Measurements from ENCODE around the gene CAND2. TPM values are rescaled to one million over a fixed set of nuclear protein-coding genes. Genes with fewer than 3 reads are reported as not detected.

CAND2 gene
- total and polyA plus RNA-seq, 2 of the 8 experiments (the other 6 are each of a cell fraction or from before 2014, with no cell fraction given), result 8.7 TPM

GRCh38 chr3:12841149-12841969, 44.9 kb downstream of the CAND2 start, which contains the start of gene RPL32 (continued):
- TF ChIP-seq, protein P1, sequence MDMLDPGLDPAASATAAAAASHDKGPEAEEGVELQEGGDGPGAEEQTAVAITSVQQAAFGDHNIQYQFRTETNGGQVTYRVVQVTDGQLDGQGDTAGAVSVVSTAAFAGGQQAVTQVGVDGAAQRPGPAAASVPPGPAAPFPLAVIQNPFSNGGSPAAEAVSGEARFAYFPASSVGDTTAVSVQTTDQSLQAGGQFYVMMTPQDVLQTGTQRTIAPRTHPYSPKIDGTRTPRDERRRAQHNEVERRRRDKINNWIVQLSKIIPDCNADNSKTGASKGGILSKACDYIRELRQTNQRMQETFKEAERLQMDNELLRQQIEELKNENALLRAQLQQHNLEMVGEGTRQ (IDR thresholded peaks at IDR 0.05; ENCODE audit: low read length), result no peak
- no peak for TF ChIP-seq HDAC6 (IDR thresholded peaks at IDR 0.05; ENCODE audit: low read depth, low read length)
- TF ChIP-seq EZH2 (IDR thresholded peaks at IDR 0.05; ENCODE audit: low read depth, low read length, severe bottlenecking), result no peak
- TF ChIP-seq CHD1 (IDR thresholded peaks at IDR 0.05; ENCODE audit: low read depth, low read length), result no peak
- peak; percentile 87 for TF ChIP-seq GABPA (IDR thresholded peaks at IDR 0.05; ENCODE audit: borderline replicate concordance, insufficient read depth, low read length)
- TF ChIP-seq KDM5A (IDR thresholded peaks at IDR 0.05; ENCODE audit: low read length), result no peak
- peak in 1 of 2 experiments; percentile 26; a peak in 1 of 4 replicates for TF ChIP-seq RAD21 (IDR thresholded peaks at IDR 0.05 in 1 of 2, conservative IDR thresholded peaks at IDR 0.05 in 1 of 2; ENCODE audit: low read depth in 2 of 2, low read length in 2 of 2)
- no peak for TF ChIP-seq EP300 (IDR thresholded peaks at IDR 0.05; ENCODE audit: borderline replicate concordance in 1 of 2, low read depth in 2 of 2, low read length in 2 of 2)
- TF ChIP-seq NANOG (IDR thresholded peaks at IDR 0.05; ENCODE audit: insufficient read depth, low read depth, low read length, poor library complexity, severe bottlenecking), result no peak
- no peak for TF ChIP-seq JUN (IDR thresholded peaks at IDR 0.05; ENCODE audit: low read depth, low read length)
- TF ChIP-seq BCL11A (IDR thresholded peaks at IDR 0.05; ENCODE audit: low read depth in 2 of 2, low read length in 2 of 2), result no peak
- TF ChIP-seq PHF8 (conservative IDR thresholded peaks at IDR 0.05; ENCODE audit: low read depth, low read length), result peak; percentile 98
- TF ChIP-seq POLR2AphosphoS5 (IDR thresholded peaks at IDR 0.05; ENCODE audit: low read depth, low read length), result peak; percentile 99
- TF ChIP-seq SIRT6 (IDR thresholded peaks at IDR 0.05; ENCODE audit: low read length), result no peak
- peak; percentile 77 for TF ChIP-seq TEAD4 (IDR thresholded peaks at IDR 0.05; ENCODE audit: low read depth, low read length)
- no peak for TF ChIP-seq NRF1 (IDR thresholded peaks at IDR 0.05; ENCODE audit: low read depth, low read length)
- peak; percentile 46; the same call in 1 of the 2 replicates for TF ChIP-seq SP1 (IDR thresholded peaks at IDR 0.05; ENCODE audit: low read depth, low read length)
- peak; percentile 95 to 97 for TF ChIP-seq POLR2A (IDR thresholded peaks at IDR 0.05; ENCODE audit: control extremely low read depth in 1 of 2, low read depth in 2 of 2, low read length in 2 of 2)
- TF ChIP-seq TBP (IDR thresholded peaks at IDR 0.05; ENCODE audit: low read depth, low read length), result peak; percentile 96
- TF ChIP-seq, protein P2, sequence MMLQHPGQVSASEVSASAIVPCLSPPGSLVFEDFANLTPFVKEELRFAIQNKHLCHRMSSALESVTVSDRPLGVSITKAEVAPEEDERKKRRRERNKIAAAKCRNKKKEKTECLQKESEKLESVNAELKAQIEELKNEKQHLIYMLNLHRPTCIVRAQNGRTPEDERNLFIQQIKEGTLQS (IDR thresholded peaks at IDR 0.05; ENCODE audit: insufficient read depth, low read depth, low read length), result 0 out of 2 replicates have a peak, but pooled peaks have one; percentile 39
- TF ChIP-seq SIX5 (IDR thresholded peaks at IDR 0.05; ENCODE audit: low read depth, low read length), result peak; percentile 54
- TF ChIP-seq TAF1 (IDR thresholded peaks at IDR 0.05; ENCODE audit: low read depth, low read length), result peak; percentile 99
- peak; percentile 86; the same call in 1 of the 2 replicates for TF ChIP-seq GTF2F1 (IDR thresholded peaks at IDR 0.05; ENCODE audit: borderline replicate concordance, low read depth, low read length)

All from H1 (cell line).